ENCODE measurements around the gene INPP4A.

Gene INPP4A

GRCh38 chr2:98637401-98638147 is 192.9 kb downstream of the INPP4A start:
- no peak for DNase-seq (ENCODE audit: low spot score)

DNA sequence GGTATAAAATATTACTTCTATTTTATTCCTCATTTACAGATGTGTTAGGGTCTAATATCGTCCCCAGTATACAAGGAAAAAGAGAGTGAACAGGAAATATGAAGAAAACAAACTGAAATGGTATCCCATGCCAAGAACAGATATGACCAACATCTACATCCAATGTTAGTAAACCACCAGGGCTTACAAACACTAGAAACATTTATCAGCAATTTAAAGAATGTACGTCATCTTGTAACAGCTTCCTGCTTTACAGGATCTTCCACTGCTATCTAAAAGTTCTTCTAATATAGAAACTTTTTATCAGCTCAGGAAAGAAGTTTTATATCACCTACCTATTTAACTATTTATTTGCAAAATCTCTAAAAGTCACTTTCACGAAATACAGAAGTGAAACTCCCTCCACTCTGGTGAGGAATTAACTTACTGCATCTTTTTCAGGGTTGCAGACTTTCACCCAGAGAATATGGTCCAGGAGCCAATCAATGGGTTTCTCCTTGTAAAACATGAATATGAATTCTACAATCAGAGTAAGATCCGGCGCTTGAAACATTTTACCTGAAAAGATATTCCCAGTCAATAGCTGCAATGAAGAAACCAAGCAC is 198.9 kb downstream of the INPP4A start:
- no peak for DNase-seq (ENCODE audit: low spot score)

Data from HuH-7.5 (cell line).